Astrocyte of the spinal cord (primary cell): ENCODE results near the gene PGD.
"Not testable (repeated sequence)": the region's sequence is repeated elsewhere in the genome, so short reads cannot be mapped to it uniquely, and the experiment has no call there.

Source experiments
- DNase-seq: peaks from one replicate; pipeline ENCODE4 v3.0.0; 2011; ENCODE audit warnings: low read depth, low spot score
- H3K4me3 ChIP-seq: 2 replicates; pipeline ENCODE4 v1.5.1; 2011; ENCODE audit warnings: low read depth, mild to moderate bottlenecking, low read length, moderate library complexity
- in situ Hi-C: cut with HindIII; loops from 2 replicates; pipeline ENCODE4 v1.10.0; 2017; ENCODE audit warnings: low sequenced_read_pairs
- TF ChIP-seq, protein P1 (sequence below): IDR thresholded peaks from 2 replicates; pipeline ENCODE4 v1.5.1; 2012; ENCODE audit warnings: low read depth, mild to moderate bottlenecking, low read length, inconsistent platforms

The PGD gene

GRCh38 chr1:10377365-10378029 is 21.4 kb upstream of the PGD start:
- peak; percentile 94 for DNase-seq
- H3K4me3 ChIP-seq, in situ Hi-C loops: not testable (repeated sequence)
- TF ChIP-seq, protein P1, sequence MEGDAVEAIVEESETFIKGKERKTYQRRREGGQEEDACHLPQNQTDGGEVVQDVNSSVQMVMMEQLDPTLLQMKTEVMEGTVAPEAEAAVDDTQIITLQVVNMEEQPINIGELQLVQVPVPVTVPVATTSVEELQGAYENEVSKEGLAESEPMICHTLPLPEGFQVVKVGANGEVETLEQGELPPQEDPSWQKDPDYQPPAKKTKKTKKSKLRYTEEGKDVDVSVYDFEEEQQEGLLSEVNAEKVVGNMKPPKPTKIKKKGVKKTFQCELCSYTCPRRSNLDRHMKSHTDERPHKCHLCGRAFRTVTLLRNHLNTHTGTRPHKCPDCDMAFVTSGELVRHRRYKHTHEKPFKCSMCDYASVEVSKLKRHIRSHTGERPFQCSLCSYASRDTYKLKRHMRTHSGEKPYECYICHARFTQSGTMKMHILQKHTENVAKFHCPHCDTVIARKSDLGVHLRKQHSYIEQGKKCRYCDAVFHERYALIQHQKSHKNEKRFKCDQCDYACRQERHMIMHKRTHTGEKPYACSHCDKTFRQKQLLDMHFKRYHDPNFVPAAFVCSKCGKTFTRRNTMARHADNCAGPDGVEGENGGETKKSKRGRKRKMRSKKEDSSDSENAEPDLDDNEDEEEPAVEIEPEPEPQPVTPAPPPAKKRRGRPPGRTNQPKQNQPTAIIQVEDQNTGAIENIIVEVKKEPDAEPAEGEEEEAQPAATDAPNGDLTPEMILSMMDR, result peak; percentile 73

- no peak overlapping the region for H3K4me3 ChIP-seq
- in situ Hi-C loops, result no loop called here
- TF ChIP-seq, protein P1, result no peak
- peak; percentile 89 for DNase-seq
These were observed 20.6 kb upstream of the PGD start for GRCh38 chr1:10378081-10378841.

DNA sequence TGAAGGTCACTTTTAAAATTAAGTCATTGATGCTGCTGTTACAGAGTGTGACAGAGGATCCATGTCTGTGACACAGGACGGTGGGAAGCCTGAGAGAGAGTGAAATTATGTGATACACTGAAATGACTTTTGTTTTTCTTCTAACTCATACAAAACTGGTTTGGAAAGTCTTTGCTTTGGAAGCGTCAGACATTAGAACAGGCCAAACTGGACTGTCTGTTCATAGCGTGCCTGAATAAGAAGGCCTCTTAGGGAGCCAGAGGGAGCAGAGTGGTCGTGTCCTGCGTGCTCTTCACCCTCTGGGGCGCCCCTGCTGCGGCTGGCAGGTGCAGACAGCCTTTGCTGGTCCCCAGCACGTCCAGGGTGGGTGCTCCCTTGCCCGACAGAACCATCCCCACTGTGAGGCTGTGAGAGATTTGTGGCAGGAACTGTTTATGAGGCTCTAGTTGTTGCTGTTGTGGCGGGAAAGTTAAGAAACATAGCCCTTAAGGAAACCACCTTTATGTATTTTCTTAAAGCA is 19.7 kb upstream of the PGD start:
- no peak overlapping the region for H3K4me3 ChIP-seq
- in situ Hi-C loops, result no loop called here
- no peak for DNase-seq
- TF ChIP-seq, protein P1, result no peak

GRCh38 chr1:10379676-10380075 is 19.2 kb upstream of the PGD start:
- DNase-seq, result no peak
- no peak overlapping the region for H3K4me3 ChIP-seq
- in situ Hi-C loops, result no loop called here
- TF ChIP-seq, protein P1, result no peak

- no peak overlapping the region for H3K4me3 ChIP-seq
- in situ Hi-C loops, result no loop called here
- peak; percentile 94 for DNase-seq
- TF ChIP-seq, protein P1, result no peak
These were observed 18.1 kb upstream of the PGD start for GRCh38 chr1:10380594-10381275.

GRCh38 chr1:10383630-10384029 is 15.2 kb upstream of the PGD start:
- DNase-seq, result no peak
- in situ Hi-C loops, result no loop called here
- H3K4me3 ChIP-seq, result no peak overlapping the region
- TF ChIP-seq, protein P1, result no peak
